HG03280 (cell line): ENCODE data around the gene AXIN1.
"Not testable (repeated sequence)": the region's sequence is repeated elsewhere in the genome, so short reads cannot be mapped to it uniquely, and the experiment has no call there.

Experiments
- ATAC-seq: cut with Tn5 transposase; IDR thresholded peaks from one replicate; pipeline ENCODE4 v1.9.1; 2021; ENCODE audit warnings: mild to moderate bottlenecking, moderate library complexity; ENCODE audit not compliant: unreplicated experiment

AXIN1 gene

GRCh38 chr16:334861-335632 is 17.5 kb downstream of the AXIN1 start:
- ATAC-seq: not testable (repeated sequence)

GRCh38 chr16:334164-334832 is 18.2 kb downstream of the AXIN1 start:
- not testable (repeated sequence) for ATAC-seq

GRCh38 chr16:333406-334094 is 19.0 kb downstream of the AXIN1 start:
- no peak for ATAC-seq

GRCh38 chr16:331181-331814 is 21.2 kb downstream of the AXIN1 start:
- ATAC-seq: not testable (repeated sequence)

- no peak for ATAC-seq
These were observed 21.8 kb downstream of the AXIN1 start for GRCh38 chr16:330741-331140.

GRCh38 chr16:325375-326145 is 27.0 kb downstream of the AXIN1 start:
- no peak for ATAC-seq

GRCh38 chr16:324451-325334 is 27.8 kb downstream of the AXIN1 start:
- no peak for ATAC-seq

- ATAC-seq: no peak
These were observed 28.4 kb downstream of the AXIN1 start for GRCh38 chr16:324201-324450.

- no peak for ATAC-seq
These were observed 29.9 kb downstream of the AXIN1 start for GRCh38 chr16:322476-323143.

GRCh38 chr16:321532-321931 is 31.0 kb downstream of the AXIN1 start:
- no peak for ATAC-seq

GRCh38 chr16:320206-320605 is 32.3 kb downstream of the AXIN1 start:
- no peak for ATAC-seq

GRCh38 chr16:318628-319027 is 33.9 kb downstream of the AXIN1 start:
- ATAC-seq: no peak

- ATAC-seq: no peak
These were observed 34.9 kb downstream of the AXIN1 start for GRCh38 chr16:317583-317982.

- ATAC-seq: no peak
These were observed 35.6 kb downstream of the AXIN1 start for GRCh38 chr16:316741-317464.

- ATAC-seq: no peak
These were observed 37.7 kb downstream of the AXIN1 start for GRCh38 chr16:314795-315299.

- ATAC-seq: no peak
These were observed 38.2 kb downstream of the AXIN1 start for GRCh38 chr16:314351-314750.

GRCh38 chr16:311725-312124 is 40.8 kb downstream of the AXIN1 start:
- no peak for ATAC-seq

- ATAC-seq: no peak
These were observed 43.0 kb downstream of the AXIN1 start for GRCh38 chr16:309476-309875.
